HEK293 (cell line): ENCODE data around the gene USE1.

ENCODE experiments used
- AEBP2 ChIP-seq: fragments of 450-650 bp; formaldehyde crosslinking; IDR thresholded peaks from 2 replicates; pipeline ENCODE4 v1.5.1; 2016; ENCODE audit warnings: missing biosample characterization, missing genetic modification characterization, borderline replicate concordance
- GLI2 ChIP-seq: fragments of 450-650 bp; formaldehyde crosslinking; IDR thresholded peaks from 2 replicates; pipeline ENCODE4; 2017; ENCODE audit warnings: missing biosample characterization, missing genetic modification characterization, low read depth, borderline replicate concordance
- HOXD13 ChIP-seq: sonication (generic); formaldehyde crosslinking; IDR thresholded peaks from 2 replicates; pipeline ENCODE4 v1.8.0; 2022; ENCODE audit warnings: missing genetic modification reagents, borderline replicate concordance
- INSM2 ChIP-seq: fragments of 450-650 bp; formaldehyde crosslinking; IDR thresholded peaks from 2 replicates; pipeline ENCODE4 v1.5.1; 2016; ENCODE audit warnings: missing biosample characterization, missing genetic modification characterization
- KLF8 ChIP-seq: fragments of 450-650 bp; formaldehyde crosslinking; IDR thresholded peaks from 2 replicates; pipeline ENCODE4 v1.5.1; 2016; ENCODE audit warnings: missing biosample characterization, missing genetic modification characterization
- PRDM4 ChIP-seq: fragments of 450-650 bp; formaldehyde crosslinking; IDR thresholded peaks from 2 replicates; pipeline ENCODE4 v1.5.1; 2017; ENCODE audit warnings: missing biosample characterization, missing genetic modification characterization
- REPIN1 ChIP-seq: fragments of 450-650 bp; formaldehyde crosslinking; IDR thresholded peaks from 2 replicates; pipeline ENCODE4 v1.5.1; 2017; ENCODE audit warnings: missing biosample characterization, missing genetic modification characterization, low read depth
- SCRT1 ChIP-seq: fragments of 450-650 bp; formaldehyde crosslinking; IDR thresholded peaks from 2 replicates; pipeline ENCODE4 v1.5.1; 2016; ENCODE audit warnings: missing biosample characterization, missing genetic modification characterization, borderline replicate concordance
- YY1 ChIP-seq: fragments of 450-650 bp; formaldehyde crosslinking; IDR thresholded peaks from 2 replicates; pipeline ENCODE4 v1.5.1; 2018; ENCODE audit warnings: missing biosample characterization, missing genetic modification characterization
- ZBTB17 ChIP-seq: fragments of 450-650 bp; formaldehyde crosslinking; IDR thresholded peaks from 2 replicates; pipeline ENCODE4 v1.5.1; 2016; ENCODE audit warnings: missing biosample characterization, missing genetic modification characterization
- ZBTB48 ChIP-seq: fragments of 450-650 bp; formaldehyde crosslinking; IDR thresholded peaks from 2 replicates; pipeline ENCODE4 v1.5.1; 2016; ENCODE audit warnings: missing biosample characterization, missing genetic modification characterization
- ZNF10 ChIP-seq: fragments of 450-650 bp; formaldehyde crosslinking; IDR thresholded peaks from 2 replicates; pipeline ENCODE4 v1.5.1; 2017; ENCODE audit warnings: missing biosample characterization, missing genetic modification characterization
- ZNF16 ChIP-seq: fragments of 450-650 bp; formaldehyde crosslinking; IDR thresholded peaks from 2 replicates; pipeline ENCODE4 v1.5.1; 2016; ENCODE audit warnings: low read depth, missing biosample characterization, missing genetic modification characterization
- ZNF175 ChIP-seq: fragments of 450-650 bp; formaldehyde crosslinking; IDR thresholded peaks from 2 replicates; pipeline ENCODE4 v1.5.1; 2016; ENCODE audit warnings: missing biosample characterization, missing genetic modification characterization
- ZNF223 ChIP-seq: fragments of 450-650 bp; formaldehyde crosslinking; IDR thresholded peaks from 2 replicates; pipeline ENCODE4 v1.5.1; 2016; ENCODE audit warnings: missing biosample characterization, missing genetic modification characterization
- ZNF239 ChIP-seq: fragments of 450-650 bp; formaldehyde crosslinking; IDR thresholded peaks from 2 replicates; pipeline ENCODE4 v1.5.1; 2016; ENCODE audit warnings: missing biosample characterization, missing genetic modification characterization
- ZNF292 ChIP-seq: fragments of 450-650 bp; formaldehyde crosslinking; IDR thresholded peaks from 2 replicates; pipeline ENCODE4 v1.5.1; 2016; ENCODE audit warnings: low read depth, missing biosample characterization, missing genetic modification characterization, borderline replicate concordance
- ZNF362 ChIP-seq: fragments of 450-650 bp; formaldehyde crosslinking; IDR thresholded peaks from 2 replicates; pipeline ENCODE4 v1.5.1; 2016; ENCODE audit warnings: missing biosample characterization, missing genetic modification characterization
- ZNF416 ChIP-seq: fragments of 450-650 bp; formaldehyde crosslinking; IDR thresholded peaks from 2 replicates; pipeline ENCODE4 v1.5.1; 2016; ENCODE audit warnings: missing biosample characterization, missing genetic modification characterization
- ZNF501 ChIP-seq: fragments of 450-650 bp; formaldehyde crosslinking; IDR thresholded peaks from 2 replicates; pipeline ENCODE4 v1.5.1; 2016; ENCODE audit warnings: missing biosample characterization, missing genetic modification characterization
- ZNF518A ChIP-seq: fragments of 450-650 bp; formaldehyde crosslinking; conservative IDR thresholded peaks from 2 replicates; pipeline ENCODE4 v1.5.1; 2016; ENCODE audit warnings: low read depth, missing biosample characterization, missing genetic modification characterization
- ZNF529 ChIP-seq: fragments of 450-650 bp; formaldehyde crosslinking; IDR thresholded peaks from 2 replicates; pipeline ENCODE4 v1.5.1; 2017; ENCODE audit warnings: missing genetic modification characterization, missing biosample characterization; ENCODE audit not compliant: insufficient replicate concordance
- ZNF645 ChIP-seq: fragments of 450-650 bp; formaldehyde crosslinking; IDR thresholded peaks from 2 replicates; pipeline ENCODE4; 2016; ENCODE audit warnings: missing biosample characterization, missing genetic modification characterization

Gene USE1

GRCh38 chr19:17226002-17226933 is 11.1 kb downstream of the USE1 start, which contains the start of gene OCEL1 (continued):
- no peak for TF ChIP-seq REPIN1
- no peak for TF ChIP-seq ZNF10 (tag by site-specific recombination)
- TF ChIP-seq ZNF223 (tag by site-specific recombination), result no peak
- no peak for TF ChIP-seq HOXD13 (CRISPR knock-in tag)
- TF ChIP-seq SCRT1, result no peak
- no peak for TF ChIP-seq ZNF239 (tag by site-specific recombination)
- TF ChIP-seq ZNF16 (tag by site-specific recombination), result no peak
- no peak for TF ChIP-seq ZNF645 (tag by site-specific recombination)
- TF ChIP-seq ZNF416 (tag by site-specific recombination), result no peak
- TF ChIP-seq ZNF362 (tag by site-specific recombination), result no peak
- TF ChIP-seq AEBP2 (tag by site-specific recombination), result no peak
- TF ChIP-seq ZBTB48, result no peak; the same call in 1 of the 2 replicates
- TF ChIP-seq ZNF529, result no peak
- peak; percentile 79 for TF ChIP-seq KLF8 (tag by site-specific recombination)
- TF ChIP-seq ZNF501 (tag by site-specific recombination), result no peak
- TF ChIP-seq YY1 (tag by site-specific recombination), result no peak
- TF ChIP-seq ZNF175, result no peak
- TF ChIP-seq INSM2 (tag by site-specific recombination), result no peak
- no peak for TF ChIP-seq ZNF292
- TF ChIP-seq ZBTB17 (tag by site-specific recombination), result peak; percentile 96
- TF ChIP-seq PRDM4 (tag by site-specific recombination), result no peak
- TF ChIP-seq ZNF518A (tag by site-specific recombination), result no peak
- TF ChIP-seq GLI2, result no peak
